Neutrophil (primary cell): ENCODE results near the gene NFATC2.

Experiments
- H3K27ac ChIP-seq: fragments of 200-600 bp; sonication (generic); 2 replicates; pipeline ENCODE4 v1.5.1; 2016; ENCODE audit warnings: mild to moderate bottlenecking, moderate library complexity
- H3K27me3 ChIP-seq: fragments of 200-600 bp; sonication (generic); 2 replicates; pipeline ENCODE4 v1.6.0; 2016; ENCODE audit warnings: mild to moderate bottlenecking
- H3K36me3 ChIP-seq: fragments of 200-600 bp; sonication (generic); 2 replicates; pipeline ENCODE4 v1.5.1; 2017
- H3K4me1 ChIP-seq, 2 experiments: fragments of 200-600 bp in 1 of 2; sonication (generic) in 1 of 2; 1 replicate in 1 of 2; 2 replicates in 1 of 2; pipeline versions ENCODE4 v1.5.1 to v1.6.1; 2013 to 2016; ENCODE audit warnings: low read depth in 1 of 2, low read length in 1 of 2, mild to moderate bottlenecking in 1 of 2, moderate library complexity in 1 of 2; ENCODE audit not compliant: control insufficient read depth in 1 of 2, insufficient read depth in 1 of 2
- H3K4me3 ChIP-seq, 2 experiments: fragments of 200-600 bp in 1 of 2; sonication (generic) in 1 of 2; 1 replicate in 1 of 2; 2 replicates in 1 of 2; pipeline ENCODE4 v1.5.1; 2013 to 2016; ENCODE audit warnings: low read depth in 1 of 2, low read length in 1 of 2, mild to moderate bottlenecking in 1 of 2, moderate library complexity in 1 of 2
- H3K9me3 ChIP-seq: fragments of 200-600 bp; sonication (generic); 2 replicates; pipeline ENCODE4 v1.5.1; 2016
- CTCF ChIP-seq: fragments of 200-600 bp; sonication (generic); IDR thresholded peaks from 2 replicates; pipeline ENCODE4 v1.5.1; 2016; ENCODE audit warnings: antibody characterized with exemption

Gene NFATC2

GRCh38 chr20:51542571-51543421, at the start of gene NFATC2:
Gene NFATC2, minus strand, starts transcription at chr20:51542719. Its CDS starts 220 bp downstream, at chr20:51542499.
- H3K9me3 ChIP-seq: no peaks in the 10 kb centered on the region
- TF ChIP-seq CTCF: no peak
- peaks cover 0 to 5% of the 10 kb centered on the region in 2 experiments for H3K4me1 ChIP-seq
- no peaks in the 10 kb centered on the region for H3K36me3 ChIP-seq
- H3K27me3 ChIP-seq: peaks cover 79% of the 10 kb centered on the region
- H3K27ac ChIP-seq: no peak within 1 kb of the TSS
- no peak within 1 kb of the TSS for H3K4me3 ChIP-seq

GRCh38 chr20:51591871-51592270, 49.4 kb upstream of the NFATC2 start:
- H3K27ac ChIP-seq: no peak overlapping the region
- peaks cover 14 to 19% of the 10 kb centered on the region in 2 experiments for H3K4me1 ChIP-seq
- no peak for TF ChIP-seq CTCF
- H3K27me3 ChIP-seq: peaks cover 3% of the 10 kb centered on the region
- H3K9me3 ChIP-seq: no peaks in the 10 kb centered on the region
- H3K36me3 ChIP-seq: no peaks in the 10 kb centered on the region
- no peak overlapping the region for H3K4me3 ChIP-seq

DNA sequence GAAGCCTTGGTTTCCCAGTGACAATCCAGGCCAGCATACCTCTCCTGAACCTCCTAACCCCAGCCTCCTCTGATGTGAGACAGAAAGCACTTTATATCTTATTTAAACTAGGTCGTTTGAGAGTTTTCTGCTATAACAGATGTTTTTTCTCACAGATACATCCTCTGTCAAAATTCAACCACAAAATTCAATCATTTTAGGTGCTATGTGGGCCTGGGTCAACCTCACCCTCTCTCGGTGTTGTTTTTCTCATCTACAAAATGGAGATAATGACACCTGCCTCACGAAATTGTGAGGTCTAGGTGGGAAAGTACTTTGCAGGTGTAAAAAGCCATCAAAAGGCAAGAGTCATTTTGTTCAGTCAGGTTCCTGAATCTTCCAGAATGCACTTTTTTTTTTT, 46.2 kb upstream of the NFATC2 start:
- no peak for TF ChIP-seq CTCF
- Histone ChIP-seq H3K27me3 (no peaks in the 10 kb centered on the region), H3K36me3 (no peaks in the 10 kb centered on the region), H3K4me3 (no peak overlapping the region), H3K9me3 (no peaks in the 10 kb centered on the region), H3K27ac (no peak overlapping the region), H3K4me1 (no peaks in the 10 kb centered on the region)

- no peak for TF ChIP-seq CTCF
- Histone ChIP-seq H3K27me3 (no peaks in the 10 kb centered on the region), H3K36me3 (no peaks in the 10 kb centered on the region), H3K4me3 (no peak overlapping the region), H3K27ac (no peak overlapping the region), H3K4me1 (no peaks in the 10 kb centered on the region), H3K9me3 (no peaks in the 10 kb centered on the region)
Observed at GRCh38 chr20:51587145-51587544, 44.6 kb upstream of the NFATC2 start.

- TF ChIP-seq CTCF: no peak
- no peak overlapping the region for H3K27ac ChIP-seq
Observed at GRCh38 chr20:51586005-51586440, 43.5 kb upstream of the NFATC2 start.

More at GRCh38 chr20:51586005-51586440, 43.5 kb upstream of the NFATC2 start:
- Histone ChIP-seq H3K4me1 (no peaks in the 10 kb centered on the region), H3K4me3 (no peak overlapping the region), H3K36me3 (no peaks in the 10 kb centered on the region), H3K9me3 (no peaks in the 10 kb centered on the region), H3K27me3 (no peaks in the 10 kb centered on the region)
